HG03045 (cell line): Measurements from ENCODE around the gene HAUS3.

Experiments
- ATAC-seq: cut with Tn5 transposase; IDR thresholded peaks from one replicate; pipeline ENCODE4 v1.9.1; 2021; ENCODE audit warnings: mild to moderate bottlenecking, moderate library complexity; ENCODE audit not compliant: unreplicated experiment

Gene HAUS3

DNA sequence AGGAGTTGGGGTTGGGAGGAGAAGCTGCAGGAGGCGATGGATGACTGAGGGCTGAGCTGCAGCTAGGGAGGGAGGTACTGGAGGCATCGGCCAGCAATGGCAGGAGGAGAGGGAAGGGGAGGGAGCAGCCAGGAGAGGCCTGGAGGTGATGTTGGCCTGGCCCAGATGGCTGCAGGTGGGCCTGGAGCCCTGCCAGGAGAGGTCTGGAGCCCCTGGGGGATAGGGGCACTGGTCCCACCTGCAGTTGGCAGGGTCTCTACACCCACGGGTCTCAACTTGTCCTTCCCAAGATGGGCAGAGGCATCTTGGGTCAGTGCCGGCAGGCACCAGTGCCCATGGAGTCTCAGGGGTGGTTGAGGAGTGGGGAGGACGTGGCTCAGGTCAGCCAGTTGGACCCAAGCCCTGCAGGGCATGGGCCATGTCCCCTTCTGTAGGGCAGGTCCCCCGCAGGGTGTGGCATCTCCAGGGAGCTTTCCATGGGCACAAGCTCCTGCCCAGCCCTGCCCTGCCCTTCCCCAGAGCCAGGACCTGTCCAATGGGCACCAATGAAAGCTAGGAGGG is 22.6 kb upstream of the HAUS3 start:
- no peak for ATAC-seq

DNA sequence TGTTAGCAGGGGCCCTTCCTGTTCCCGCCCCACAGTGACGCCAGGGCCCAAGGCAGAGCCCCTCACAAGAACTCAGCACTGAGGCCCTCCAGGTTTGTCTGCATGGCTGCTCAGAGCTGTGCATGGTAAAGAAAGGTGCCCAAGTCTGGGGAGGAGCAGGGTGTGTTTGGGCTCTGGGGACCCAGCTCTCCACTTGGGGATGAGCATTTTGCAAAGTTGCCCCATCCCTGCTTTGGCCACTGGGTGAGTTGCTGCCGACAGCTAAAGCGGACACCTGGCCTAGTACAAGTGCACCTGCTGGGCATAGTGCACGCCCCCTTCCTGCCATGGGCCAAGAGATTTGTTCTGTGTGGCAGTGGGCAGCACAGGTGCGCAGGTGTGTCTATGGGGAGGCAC is 22.0 kb upstream of the HAUS3 start:
- ATAC-seq: no peak

DNA sequence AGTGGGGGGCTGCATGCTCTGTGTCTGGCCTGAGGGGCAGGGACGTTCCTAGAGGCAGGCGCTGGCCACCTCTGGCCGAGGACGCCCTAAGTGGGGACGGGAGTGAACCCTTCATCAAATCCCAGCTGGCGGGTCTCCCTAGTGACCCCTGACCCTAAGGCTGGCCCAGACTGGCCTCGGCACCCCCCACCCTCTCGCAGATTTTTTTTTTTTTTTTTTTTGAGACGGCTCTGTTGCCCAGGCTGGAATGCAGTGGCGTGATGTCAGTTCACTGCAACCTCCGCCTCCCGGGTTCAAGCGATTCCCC is 21.0 kb upstream of the HAUS3 start:
- ATAC-seq: no peak

DNA sequence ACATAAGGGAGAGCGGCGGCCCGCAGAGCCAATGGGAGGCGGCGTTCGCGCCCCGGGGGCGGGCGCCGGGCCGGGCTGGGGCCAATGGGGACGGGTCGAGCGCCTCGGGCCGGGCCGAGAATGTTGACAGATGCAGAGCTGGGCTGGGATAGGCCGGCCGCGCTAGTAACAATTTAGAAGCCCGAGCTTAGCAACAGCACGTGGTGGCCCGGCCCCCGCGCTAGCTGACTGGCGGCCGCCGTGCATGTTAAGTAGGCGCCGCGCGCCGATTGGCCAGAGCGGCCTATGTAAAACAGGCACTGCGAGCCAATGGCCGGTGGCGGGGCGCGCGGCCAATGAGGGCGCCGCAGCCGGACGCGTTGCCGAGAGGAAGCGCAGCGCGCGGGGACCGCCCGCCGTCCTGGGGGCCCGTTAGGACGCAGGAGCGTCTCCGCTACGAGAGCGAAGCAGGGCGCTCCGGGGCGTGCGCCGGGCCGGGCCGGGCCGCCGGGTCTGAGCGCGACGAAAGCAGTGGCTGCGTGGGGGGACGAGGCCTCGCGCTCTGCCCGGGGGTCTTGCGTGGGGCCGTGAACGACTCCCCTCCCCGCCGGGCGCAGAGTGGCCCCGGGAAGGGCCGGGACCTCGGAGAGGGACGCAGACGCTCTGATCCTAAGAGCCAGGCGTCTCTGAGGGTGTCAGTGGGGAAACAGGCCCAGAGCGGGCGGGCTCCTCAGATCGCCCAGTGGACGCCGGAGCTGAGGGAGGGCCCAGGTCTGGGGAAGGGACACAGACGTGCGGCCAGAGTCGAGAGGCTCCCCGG is 20.4 kb upstream of the HAUS3 start:
- peak; percentile 90 for ATAC-seq

DNA sequence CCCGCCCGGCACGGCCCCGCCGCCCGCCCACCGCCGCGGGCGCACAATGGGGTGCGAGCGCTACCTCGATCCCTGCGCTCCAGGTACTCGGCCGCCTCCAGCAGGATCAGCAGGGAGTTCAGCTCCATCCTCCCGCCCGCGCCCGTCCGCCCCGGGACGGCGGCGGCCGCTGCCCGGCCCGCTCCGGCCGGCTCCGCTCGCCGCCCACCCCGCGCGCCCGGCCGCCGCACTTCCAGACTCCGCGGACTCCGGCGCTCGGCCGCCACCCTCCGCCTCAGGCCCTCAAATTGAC is 19.9 kb upstream of the HAUS3 start, which contains the start of gene MXD4:
Gene MXD4 (minus strand): TSS at position 257 of the 292 bp plus-strand sequence. CDS start 129 bp downstream, at position 128.
- peak; percentile 1 for ATAC-seq

DNA sequence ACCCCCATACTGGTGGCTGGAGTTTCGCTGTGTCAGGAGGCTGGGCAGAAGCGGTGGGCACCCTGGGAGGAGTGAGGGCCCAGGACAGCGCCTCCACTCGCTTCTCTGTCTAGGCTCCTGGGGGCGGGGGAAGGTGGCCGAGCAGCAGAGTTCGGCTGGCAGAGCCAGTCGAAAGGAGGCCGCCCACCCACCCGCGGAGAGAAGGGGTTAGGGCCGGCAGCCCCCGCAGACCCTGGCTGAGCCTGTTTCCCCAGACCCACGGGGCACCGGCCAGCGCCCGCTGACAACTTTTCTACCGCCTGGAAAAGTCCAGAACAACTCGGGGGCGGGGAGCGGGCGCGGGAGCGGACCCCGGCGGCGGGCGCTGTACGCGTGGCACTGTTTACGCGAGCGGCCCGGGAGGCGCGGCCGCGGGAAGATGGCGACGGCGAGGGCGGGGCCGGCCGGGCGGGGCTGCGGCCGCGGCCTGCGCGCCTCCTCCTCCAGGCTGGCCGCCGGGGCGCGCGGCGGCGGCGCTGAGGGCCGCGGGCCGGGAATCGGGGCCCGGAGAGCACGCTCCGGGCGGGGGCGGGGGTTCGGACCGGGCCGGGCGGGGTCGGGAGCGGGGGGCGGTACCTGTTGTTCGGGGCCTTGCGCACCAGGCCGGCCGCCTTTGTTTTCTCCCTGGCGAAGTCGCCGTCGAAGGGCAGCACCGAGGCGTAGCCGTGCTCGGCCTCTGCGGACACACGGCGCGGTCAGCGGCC is 19.4 kb upstream of the HAUS3 start:
- ATAC-seq: peak; percentile 22

DNA sequence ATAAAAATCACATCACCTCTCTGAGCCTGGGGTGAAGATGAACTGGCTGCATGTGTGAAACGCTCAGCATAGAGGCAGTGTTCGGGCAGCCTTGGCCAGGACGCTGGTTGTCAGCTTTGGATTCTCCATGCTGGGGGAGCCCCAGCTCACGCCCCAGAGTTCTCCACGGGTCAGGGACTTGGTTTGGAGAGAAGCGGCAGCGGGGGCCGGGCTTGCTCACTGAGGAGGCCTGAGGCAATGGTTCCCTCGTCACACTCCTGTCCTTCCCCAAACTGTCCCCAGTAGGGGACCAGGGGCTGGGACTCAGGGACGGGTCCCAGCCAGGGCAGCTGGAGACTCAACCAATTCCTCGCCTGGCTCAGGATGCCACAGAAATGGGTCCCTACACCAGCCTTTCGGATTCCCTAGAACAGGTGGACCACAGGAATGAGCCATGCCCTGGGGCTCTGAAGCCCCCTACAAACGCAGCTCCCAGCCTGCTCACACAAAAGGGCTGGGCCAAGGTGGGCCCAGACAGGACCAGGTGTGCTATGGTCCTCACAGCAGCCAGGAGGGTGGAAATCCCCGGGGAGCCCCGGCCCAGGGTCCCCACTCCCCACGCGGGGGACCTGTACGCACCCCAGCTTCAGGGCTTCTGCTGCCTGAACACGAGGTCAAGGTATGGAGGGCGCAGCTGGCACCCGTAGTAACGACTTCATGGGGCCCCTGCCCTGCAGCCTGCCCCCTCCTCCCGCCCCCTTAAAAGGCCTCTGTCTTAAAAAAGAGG is 18.6 kb upstream of the HAUS3 start:
- ATAC-seq: no peak

DNA sequence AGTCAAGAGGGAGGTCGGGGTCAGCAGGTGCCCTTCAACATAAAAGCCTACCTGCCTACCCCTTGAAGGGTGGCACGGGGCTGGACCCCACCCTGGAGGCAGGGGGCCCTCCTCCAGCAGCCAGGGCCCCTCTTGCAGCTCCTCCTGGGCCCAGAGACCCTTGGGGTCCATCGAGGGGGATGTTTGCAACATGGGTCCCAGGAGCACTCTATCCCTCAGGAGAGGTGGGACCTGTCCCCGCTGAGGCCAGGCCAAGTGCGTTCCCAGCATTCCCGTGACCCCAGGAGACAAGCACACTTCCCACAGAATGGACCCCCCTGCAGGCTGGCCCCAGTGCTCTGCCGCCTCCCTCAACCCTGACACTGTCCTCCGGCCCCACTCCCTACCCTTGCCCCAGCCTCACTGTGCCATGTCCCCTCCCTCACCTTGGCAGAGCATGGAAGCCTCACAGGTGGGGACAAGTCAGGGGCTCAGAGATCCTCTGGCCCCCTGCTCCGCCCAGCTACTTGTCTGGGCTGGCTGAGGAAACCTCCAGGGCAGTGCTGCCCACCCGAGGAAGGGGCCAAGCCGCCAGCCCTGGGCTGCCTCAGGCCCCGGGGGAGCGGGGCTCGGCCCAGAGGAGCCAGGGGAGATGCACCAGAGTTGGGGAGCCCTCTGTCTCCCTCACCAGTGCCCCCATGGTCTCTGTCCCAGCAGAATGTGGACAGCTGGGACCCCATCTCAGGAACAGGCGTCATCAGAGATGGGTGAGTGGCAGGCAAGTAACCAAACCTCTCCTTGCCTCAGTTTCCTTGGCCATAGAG is 17.8 kb upstream of the HAUS3 start:
- ATAC-seq: no peak

DNA sequence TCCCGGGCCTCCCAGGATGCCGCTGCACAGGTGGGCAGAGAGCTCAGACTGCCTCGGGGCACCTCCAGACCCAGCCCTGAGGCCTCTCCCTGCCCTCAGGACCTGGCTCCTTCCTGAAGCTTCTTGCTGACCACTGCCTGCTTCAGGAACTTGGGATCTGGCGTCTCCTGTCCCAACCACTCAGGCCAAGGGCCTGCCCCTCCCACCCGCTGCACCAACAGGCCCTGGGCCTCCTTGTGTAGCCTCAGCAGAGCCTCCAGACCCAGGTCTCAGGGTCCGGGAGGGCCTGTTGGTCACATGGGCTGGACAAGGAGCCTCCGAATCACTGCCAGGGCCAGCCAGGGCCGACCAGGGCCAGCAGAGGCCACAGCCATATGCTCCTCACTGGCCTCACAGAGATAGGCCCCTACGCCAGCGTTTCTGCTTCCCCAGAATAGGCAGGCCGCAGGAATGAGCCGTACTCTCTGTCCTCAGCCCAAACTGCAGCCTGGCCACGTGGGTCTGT is 17.2 kb upstream of the HAUS3 start:
- ATAC-seq: no peak

DNA sequence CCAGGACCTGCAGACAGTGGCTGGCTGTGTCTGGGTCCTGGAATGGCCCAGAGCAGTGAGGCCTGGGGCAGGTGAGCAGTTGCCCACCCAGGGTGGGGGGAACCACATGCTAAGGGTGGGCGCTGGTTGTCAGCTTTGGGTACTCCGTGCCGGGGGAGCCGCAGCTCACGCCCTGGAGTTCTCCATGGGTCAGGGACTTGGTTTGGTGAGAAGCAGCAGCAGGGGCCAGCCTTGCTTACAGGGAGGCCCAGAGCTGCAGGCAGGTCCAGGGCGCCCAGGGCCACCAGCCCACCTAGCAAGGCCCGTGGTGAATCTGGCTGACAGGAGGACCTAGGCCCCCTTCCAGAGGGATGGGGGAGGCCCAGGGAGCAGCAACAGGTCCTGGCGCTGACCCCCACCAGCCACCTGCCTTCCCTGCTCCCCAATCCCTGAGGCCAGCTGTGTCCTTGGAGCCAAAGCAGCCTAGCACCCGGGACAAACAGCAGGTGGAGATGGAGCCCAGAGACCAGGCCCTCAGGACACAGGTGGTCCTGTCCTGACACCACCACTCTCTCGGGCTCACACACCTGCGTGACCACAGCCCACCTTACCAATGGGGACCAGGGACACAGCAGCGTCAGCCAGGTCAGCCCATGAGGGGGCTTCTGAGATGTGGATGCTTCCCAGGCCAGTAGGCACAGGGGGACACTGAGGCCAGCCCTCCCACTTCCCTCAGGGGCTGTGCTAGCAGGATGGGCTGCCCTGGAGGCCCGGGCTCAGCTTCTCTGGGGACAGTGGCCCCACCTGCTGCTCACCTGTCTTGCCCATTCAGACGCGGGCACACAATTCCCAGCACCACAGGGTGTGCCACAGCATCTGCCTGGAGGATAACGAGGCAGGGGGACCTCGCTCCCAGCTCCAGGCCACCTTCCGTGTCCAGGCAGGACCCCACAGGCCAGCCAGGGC is 16.4 kb upstream of the HAUS3 start:
- no peak for ATAC-seq

DNA sequence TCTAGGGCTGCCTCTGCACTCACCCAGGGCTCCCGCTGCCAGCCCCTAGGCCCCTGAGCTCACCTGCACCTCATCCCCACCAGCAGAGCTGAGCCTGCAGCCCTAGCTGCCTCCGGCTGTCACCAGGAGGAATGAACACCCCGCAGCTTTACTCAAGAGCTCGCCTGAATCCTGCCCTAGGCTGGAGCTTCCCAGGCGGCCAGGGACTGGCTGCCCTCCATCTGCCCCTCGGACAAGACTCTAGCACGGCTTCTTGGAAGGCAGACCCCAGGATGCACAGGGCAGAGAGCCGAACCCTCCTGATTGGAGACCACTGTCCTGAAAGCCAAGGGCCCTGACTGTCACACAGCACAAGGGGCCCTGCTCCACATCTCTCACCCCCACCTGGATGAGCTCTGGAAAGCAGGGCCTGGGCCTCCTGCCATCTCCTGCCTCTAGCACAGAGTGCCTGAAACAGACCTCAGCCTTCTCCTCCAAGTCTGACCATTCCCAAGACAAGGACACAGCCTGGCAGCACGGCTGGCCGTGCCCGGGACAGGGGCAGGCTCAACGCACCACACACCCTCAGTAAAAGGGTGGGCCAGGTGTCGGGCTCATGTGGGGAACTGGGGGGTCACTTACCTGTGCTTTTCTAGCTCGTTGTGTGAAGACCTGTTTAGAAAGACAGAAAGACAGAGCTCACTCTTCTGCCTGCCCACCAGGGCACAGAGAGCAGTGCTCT is 15.6 kb upstream of the HAUS3 start:
- no peak for ATAC-seq

DNA sequence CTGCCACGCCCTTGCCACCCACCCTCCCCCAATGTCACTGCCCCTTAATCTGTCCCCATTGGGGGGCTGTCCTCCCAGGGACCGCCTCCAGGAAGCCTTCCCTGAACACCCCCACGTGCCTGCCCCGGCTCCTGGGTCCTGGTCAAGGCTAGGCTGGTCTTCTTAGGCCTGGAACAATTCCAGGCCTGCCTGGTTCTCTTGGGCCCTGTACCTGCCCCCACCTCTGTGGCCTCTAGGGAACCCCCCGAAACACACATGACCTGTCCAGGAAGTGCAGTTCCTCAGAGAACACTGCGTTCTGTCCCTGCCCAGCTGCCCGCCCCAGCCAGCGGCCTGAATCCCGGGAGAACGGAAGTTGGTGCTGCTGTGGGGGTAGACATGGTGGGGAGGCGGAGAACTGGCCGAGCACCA is 14.9 kb upstream of the HAUS3 start:
- no peak for ATAC-seq

DNA sequence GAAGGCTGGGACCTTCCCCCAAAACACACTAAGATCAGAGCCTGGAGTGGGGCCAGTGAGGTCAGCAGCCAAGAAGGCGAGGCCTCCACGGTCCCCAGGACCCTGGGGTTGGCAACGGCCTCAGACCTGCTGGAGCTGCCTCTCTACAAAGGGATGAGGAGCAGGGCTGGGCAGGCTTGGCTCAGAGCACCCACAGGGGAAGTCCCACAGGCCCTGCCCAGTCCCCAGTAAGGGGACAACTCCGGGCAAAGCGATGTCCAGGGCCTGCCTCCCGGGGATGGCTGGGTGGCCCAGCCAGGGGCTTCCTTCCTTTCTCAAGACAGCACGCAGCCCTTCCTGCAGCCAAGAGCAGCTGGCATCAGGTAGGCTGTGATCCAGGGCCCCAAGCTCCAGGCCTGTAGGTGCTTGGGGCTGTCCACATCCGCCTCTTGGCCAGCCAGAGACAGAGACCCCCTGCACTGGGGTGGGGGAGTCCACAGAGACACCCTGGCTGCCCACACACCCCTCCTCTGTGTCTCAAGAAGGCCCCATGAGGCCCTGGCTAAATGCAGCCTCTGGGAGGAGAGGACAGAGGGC is 14.3 kb upstream of the HAUS3 start:
- ATAC-seq: no peak

DNA sequence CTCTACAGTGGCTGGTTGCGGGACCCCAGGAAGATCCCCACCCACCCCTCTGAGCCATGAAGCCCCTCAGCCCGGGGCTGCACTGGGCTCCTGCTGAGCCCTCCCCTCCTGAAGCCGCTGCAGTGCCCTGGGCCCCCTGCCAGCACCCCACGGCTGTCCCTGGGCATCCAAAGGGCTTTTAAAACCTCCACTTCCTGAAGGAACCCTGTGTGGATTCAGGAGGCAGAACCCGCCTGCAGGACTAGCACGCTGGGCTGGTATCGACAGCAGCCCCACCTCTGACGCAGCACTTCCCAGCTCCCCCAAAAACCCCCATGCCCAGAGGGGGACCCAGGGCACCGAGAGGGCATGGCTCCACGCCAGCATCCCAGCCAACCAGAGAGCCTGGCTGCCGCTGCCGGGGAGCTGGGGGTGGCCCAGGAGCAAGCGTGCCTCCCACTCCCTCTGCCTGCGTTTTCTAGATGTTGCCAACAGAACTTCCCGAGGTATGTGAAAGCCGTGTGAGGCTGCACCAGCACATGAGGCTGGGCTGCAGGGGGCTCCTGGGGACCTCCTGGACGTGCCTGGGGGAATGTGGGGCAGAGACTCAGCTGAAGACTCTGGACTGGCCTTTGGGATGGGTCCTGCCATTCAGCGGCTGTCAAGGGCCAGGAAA is 13.7 kb upstream of the HAUS3 start:
- no peak for ATAC-seq

DNA sequence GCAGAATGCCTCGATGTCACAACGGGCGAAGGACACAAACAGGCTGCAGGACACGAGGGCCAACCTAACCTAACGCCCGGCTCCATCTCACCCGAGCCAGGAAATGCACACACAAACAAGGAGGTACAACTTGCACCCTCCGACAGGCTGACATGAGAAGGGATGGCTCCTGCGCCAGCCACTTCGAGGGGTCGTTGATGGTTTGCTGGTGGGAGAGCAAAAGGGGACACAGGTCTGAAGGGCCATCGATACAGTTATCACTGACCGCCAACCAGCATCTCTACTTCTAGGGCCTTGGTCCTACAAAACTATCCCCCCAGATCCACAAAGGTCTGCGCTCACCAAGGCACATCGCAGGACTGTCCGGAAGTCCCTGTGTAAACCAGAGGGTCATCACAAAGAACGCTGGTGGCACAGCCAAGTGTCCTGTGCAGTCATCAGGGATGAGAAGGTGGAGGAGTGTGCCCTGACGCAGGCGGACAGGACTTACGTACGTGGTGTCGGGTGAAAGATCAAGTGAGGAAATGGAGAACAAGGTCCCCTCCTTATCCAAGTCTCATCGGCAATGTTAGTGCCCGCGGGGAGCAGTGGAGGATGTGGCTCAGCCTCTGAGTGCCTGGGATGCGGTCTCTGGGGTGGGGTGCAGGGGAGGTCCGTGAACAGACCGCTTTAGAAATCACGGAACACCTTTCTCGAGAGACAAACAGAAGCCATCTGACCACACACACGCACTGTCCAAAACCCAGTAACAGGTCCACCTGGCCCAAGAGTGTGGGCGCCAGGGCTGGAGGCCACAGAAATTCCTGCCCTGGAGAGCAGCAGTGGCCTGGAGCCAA is 13.0 kb upstream of the HAUS3 start:
- ATAC-seq: no peak

DNA sequence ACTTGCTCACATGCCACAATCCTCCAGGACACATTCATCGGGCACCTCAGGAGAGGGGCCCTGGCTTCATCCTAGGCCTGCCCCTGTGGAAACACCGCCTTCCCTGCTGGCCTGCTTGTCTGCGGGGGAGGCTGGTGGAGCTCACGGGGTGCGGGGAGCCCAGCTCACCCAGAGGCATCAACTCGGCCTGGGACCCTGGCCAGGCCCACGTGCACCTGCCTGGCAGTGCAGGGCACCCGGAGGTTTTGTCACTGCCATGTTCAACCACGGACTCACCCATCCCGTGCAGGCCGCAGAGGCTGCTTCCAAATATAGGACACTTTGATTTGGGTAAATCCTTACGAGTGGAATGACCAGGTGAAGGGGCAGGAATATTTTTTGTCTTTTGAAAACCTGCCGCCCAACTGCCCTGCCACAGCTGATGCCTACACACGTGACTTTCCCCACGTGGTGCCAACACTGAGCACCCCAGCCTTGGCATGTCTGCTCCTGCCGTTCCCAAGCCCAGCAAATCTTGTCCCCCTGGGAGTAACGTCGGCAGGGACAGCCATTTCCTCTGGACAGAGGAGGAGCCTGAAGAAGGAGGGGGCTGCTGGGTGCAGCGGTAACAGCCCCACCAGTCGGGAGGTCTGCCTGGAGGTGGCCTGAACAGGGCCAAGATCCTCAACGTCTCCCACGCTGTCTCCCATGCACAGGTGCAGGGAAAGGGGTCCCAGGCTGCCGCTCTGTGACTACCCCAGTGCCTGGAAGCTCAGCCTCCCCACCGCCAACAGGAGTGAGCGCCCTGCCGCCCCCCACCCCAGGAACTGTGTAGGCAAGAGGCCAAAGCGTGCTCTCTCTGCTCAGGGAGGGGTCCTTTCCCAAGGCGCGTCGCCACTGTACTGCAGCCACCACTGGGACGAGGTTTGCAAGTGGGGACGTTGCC is 11.5 kb upstream of the HAUS3 start:
- ATAC-seq: no peak
